Ecto neural progenitor cell (in vitro differentiated cells): ENCODE data around the gene ZSCAN5B.

Experiments
- DNase-seq: peaks from one replicate; pipeline ENCODE4 v3.0.0-alpha.2; 2018; ENCODE audit warnings: low spot score

ZSCAN5B gene

GRCh38 chr19:56145698-56146097 is 51.9 kb downstream of the ZSCAN5B start:
- no peak for DNase-seq

- no peak for DNase-seq
Observed at GRCh38 chr19:56144831-56145230, 52.8 kb downstream of the ZSCAN5B start.

GRCh38 chr19:56144376-56144775 is 53.2 kb downstream of the ZSCAN5B start:
- no peak for DNase-seq

- DNase-seq = no peak
Observed at GRCh38 chr19:56142897-56143434, 54.6 kb downstream of the ZSCAN5B start.

GRCh38 chr19:56142087-56142787 is 55.3 kb downstream of the ZSCAN5B start:
- no peak for DNase-seq

- DNase-seq = no peak
Observed at GRCh38 chr19:56141417-56141993, 56.1 kb downstream of the ZSCAN5B start.

GRCh38 chr19:56140583-56141416 is 56.8 kb downstream of the ZSCAN5B start, which contains the start of gene ZNF444:
ZNF444 (plus strand) TSS chr19:56141287; CDS start chr19:56146912, 5,625 bp downstream.
- DNase-seq = peak; percentile 99

- no peak for DNase-seq
Observed at GRCh38 chr19:56139847-56140582, 57.6 kb downstream of the ZSCAN5B start.
